NCI-H1436 treated with DMSO at 0.1 percent for 48 hours (cell line): ENCODE data around the gene RARA.

Source experiments
- DNase-seq: peaks from one replicate; lab custom pipeline; 2025; lab: John Stamatoyannopoulos, UW

RARA gene

GRCh38 chr17:40345994-40346764 lies 37.2 kb downstream of the RARA start:
- DNase-seq, result no peak

DNA sequence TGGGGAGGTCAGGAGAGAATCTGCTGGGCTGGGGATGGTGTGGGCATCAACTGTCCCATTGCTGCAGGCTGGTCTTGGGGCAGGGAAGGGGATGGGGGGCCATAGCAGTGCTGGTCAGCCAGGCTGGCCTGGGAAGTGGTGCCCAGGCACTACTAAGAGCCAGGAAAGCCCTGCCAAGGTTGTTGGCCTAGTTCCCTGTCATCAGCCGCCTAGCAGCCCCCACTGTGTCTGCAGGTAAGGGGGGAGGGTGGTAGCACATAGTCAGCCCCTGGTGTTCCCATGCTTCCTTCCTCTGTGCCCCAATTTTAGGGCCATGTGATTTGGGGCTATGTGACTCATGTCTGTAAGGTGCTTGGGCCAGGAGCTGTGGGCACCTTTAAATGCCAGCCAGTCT lies 37.8 kb downstream of the RARA start:
- DNase-seq, result no peak

DNA sequence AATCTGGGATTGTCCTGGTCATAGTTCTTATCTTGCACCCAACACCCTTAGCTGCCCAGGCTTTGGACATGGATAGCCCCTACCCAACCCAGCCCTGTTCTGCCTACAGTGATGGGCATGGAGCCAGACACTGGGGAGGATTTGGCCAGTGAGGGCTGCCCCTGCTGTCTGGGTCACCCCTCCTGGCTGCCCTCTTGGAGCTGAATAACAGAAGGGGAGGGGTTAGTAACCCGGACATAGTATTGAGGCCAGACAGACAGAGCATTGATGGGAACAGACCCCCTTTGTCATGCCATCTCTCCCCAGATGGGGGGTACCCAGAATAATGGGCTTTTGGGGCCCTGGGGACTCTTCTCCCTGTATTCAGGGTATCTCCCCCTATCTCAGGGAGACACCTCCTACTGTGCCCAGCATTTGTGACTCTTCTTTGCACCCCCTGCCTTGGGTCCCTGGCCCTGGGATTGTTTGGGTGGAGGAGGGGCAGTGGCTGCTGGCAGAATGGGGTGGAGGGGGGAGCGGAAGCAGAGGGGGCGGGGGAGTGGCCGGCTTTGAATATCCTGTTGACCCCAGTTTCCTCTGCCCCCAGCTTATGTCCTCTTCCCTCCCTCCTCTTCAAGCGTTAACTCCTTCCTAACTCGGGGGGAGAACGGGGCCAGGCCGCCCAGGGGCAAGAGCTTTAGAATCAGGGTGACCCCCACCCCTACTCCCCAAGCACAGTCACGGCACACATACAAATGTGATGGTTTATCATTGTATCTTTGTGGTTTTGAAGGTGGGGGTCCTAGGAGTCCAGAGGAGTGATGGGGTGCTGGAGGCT lies 38.5 kb downstream of the RARA start:
- DNase-seq, result no peak

DNA sequence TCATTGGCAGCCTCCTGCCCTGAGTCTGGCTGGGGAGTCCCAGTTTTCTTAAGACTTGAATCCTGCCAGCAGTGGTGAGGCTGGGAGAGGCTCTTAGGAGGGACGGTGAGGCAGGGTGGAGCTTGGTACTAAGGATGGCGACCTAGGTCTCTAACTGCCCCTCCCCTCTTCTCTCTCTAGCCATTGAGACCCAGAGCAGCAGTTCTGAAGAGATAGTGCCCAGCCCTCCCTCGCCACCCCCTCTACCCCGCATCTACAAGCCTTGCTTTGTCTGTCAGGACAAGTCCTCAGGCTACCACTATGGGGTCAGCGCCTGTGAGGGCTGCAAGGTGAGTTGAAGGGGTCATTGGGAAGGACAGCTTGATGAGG lies 39.1 kb downstream of the RARA start:
- DNase-seq, result no peak

DNA sequence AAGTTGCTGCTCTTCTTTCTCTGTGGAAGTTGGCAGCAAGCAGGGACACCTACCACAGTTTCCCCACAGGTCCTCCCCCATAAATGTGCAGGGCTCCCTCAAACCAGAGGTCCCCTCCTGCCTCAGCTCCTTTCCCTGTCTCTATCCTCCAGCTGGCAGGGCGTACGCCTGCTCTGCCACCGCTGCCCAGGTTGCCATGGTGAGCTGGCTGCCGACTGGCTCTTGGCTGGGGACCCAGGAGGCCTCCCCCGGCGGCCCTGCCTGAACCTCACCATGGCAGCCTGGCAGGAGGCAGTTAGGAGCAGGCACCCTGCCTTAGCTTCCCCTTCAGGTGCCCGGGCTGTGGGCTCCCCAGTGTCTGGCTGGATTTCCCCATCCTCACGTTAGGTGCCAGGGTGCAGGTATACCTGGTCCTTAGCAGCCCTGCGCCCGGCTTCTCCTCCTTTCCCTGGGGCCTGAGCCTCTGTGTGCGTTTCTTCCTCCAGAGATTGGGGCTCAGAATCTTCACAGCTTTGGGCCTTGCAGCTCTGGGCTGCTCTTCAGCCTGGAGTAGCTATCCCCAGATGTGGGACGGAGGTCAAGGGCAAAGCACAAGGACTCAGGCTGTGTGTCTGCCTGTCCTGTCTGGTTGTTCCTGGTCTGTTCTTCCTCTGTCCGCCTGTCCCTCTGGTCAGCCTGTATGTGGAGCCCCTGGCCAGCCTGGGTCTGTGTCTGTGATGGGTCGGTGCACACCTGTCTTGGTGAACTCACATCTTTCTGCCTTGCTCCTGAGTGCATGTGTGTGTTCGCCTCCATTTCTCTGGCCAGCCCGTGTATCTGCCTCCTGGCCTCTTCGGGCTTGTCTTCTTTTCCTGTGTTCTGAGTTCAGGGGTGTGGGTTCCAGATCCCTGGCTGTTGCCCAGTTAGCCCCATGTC lies 39.8 kb downstream of the RARA start:
- no peak for DNase-seq

GRCh38 chr17:40349477-40349894 lies 40.5 kb downstream of the RARA start:
- DNase-seq, result no peak

DNA sequence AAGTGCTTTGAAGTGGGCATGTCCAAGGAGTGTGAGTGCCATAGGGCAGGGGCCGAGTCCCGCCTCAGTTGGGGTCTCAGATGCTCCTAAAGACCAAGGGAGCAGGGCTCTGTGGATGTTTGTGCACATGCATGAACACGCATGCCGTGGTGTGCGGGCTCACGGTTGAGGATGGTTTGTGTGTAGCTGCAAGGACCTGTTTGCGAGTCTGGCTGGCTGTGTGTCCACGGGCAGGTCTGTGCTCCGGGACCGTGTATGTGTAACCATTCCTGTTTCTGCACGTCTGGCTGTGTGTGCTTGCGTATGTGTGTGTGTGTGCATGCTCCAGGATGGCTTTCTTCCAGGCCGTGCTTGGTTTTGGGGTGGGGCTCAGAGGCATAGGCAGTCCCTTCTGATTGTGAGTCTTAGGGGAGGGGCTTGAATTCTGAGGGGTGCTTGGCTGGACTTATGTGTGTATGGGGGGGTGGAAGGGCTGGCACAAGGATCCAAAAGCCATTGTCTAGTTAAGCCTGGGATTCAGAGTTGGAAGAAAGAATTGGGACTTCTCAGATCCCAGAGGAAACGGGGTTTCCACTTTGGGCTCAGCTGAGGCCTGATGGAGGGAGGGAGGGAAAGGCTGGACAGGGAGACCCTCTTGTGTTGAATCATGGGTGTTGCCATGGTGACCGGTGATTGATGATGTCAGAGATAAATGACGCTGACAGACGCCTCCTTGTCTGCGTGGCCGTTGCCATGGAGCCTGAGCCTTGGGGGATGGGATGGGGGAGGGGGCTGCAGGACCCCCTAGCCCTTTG lies 41.1 kb downstream of the RARA start:
- DNase-seq, result peak; percentile 33

GRCh38 chr17:40350689-40351358 lies 41.8 kb downstream of the RARA start:
- DNase-seq, result peak; percentile 82

- DNase-seq, result peak; percentile 63
Measured at GRCh38 chr17:40351359-40352236, 42.6 kb downstream of the RARA start.

DNA sequence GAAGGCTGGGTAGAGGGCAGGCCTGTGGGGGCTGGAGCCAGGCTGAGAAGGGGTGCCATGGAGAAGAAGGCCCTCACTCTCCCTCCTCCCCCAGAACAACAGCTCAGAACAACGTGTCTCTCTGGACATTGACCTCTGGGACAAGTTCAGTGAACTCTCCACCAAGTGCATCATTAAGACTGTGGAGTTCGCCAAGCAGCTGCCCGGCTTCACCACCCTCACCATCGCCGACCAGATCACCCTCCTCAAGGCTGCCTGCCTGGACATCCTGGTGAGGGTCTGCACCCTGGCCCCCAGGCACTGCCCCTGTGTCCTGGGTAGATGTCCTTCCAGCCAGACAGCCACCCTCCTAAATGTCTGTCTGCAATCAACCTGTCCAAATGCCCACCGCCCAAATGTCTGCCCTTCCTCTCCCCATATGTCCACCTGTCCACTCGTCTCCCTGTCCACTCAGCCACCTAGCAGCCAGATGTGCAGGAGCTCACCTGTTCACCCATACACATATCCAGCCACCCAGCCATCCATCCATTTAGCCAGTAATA lies 43.3 kb downstream of the RARA start:
- no peak for DNase-seq

DNA sequence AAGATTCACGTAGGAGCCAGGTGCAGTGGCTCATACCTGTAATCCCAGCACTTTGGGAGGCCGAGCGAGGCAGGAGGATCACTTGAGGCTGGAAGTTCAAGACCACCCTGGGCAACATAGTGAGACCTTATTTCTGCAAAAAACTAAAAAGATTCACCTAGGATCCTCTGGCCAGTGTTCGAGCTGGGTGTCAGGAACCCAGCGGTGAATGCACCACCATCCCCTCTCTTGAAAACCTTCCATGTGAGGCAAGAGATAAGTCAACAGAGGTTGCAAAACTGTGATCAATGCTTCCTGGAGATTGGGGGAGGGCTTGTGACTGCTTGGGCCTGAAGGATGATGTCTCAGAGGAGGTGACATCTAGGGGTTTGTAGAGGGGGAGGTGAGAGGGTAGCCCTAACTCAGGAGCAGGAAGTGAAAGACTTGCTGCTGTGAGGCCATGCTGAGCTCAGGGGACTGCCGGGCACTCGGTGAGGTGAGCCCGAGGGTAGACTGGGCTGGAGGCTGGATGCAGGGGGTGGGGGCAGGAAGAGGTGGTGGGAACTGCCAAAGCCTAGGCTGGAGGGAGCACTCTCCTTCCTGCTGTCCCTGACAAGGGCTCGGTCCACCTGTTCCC lies 43.9 kb downstream of the RARA start:
- no peak for DNase-seq

DNA sequence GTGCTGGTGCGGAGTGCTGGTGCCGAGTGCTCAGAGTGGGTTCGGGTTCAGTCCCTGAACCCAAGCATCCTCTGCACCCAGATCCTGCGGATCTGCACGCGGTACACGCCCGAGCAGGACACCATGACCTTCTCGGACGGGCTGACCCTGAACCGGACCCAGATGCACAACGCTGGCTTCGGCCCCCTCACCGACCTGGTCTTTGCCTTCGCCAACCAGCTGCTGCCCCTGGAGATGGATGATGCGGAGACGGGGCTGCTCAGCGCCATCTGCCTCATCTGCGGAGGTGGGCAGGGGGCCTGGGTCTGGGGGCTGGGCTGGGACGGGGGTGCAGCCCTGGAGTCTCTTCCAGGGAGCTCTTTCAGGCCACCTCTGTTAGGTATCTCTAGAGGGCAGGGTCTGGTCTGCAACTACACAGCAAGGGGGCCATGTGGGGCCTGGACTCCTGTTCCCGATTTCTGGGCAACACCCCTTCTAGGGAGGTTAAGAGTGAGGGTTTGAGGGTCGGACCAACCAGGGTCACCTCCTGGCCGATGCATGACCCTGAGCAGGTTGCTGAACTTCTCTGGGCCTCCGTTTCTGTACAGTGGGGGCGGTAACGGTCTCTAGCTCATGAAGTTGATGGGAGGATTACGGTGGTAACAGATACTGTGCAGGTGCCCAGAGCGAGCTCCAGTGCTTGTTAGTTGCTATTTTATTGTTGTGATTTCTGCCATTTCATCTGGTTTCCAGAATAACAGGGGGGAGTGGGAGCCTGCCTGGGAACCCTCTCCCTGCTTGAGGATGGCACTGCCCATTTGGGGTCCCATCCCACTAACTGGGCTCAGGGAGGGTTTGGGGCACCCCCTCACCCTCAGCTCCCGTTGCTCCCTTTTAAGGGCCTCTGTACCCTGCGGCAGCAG lies 45.5 kb downstream of the RARA start:
- DNase-seq, result no peak

DNA sequence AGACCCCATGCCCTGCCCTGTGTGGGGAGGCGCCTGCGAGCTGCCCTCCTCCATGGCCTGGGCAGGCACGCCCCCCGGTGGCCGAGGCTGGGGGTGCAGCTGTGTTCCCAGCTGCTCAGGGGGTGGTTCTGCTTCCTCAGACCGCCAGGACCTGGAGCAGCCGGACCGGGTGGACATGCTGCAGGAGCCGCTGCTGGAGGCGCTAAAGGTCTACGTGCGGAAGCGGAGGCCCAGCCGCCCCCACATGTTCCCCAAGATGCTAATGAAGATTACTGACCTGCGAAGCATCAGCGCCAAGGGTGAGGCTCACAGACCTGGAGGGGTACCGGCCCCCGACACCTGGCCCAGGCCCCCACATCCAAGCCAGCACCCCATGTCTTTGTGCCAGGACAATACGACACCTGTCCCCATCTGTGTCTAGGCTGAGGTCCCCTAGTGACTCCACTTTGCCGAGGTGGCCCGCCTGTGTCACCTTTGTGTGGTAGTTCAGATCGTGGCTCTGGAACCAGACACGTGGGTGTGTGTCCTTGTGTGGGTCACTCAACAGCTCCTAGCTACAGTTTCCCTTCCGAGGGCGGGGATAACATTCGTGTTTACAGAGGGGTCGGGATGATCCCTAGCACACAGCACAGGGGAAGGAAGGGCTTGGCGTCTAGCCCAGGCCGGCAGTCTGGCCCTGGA lies 46.3 kb downstream of the RARA start:
- no peak for DNase-seq

GRCh38 chr17:40355804-40356758 lies 47.1 kb downstream of the RARA start:
- DNase-seq, result no peak

DNA sequence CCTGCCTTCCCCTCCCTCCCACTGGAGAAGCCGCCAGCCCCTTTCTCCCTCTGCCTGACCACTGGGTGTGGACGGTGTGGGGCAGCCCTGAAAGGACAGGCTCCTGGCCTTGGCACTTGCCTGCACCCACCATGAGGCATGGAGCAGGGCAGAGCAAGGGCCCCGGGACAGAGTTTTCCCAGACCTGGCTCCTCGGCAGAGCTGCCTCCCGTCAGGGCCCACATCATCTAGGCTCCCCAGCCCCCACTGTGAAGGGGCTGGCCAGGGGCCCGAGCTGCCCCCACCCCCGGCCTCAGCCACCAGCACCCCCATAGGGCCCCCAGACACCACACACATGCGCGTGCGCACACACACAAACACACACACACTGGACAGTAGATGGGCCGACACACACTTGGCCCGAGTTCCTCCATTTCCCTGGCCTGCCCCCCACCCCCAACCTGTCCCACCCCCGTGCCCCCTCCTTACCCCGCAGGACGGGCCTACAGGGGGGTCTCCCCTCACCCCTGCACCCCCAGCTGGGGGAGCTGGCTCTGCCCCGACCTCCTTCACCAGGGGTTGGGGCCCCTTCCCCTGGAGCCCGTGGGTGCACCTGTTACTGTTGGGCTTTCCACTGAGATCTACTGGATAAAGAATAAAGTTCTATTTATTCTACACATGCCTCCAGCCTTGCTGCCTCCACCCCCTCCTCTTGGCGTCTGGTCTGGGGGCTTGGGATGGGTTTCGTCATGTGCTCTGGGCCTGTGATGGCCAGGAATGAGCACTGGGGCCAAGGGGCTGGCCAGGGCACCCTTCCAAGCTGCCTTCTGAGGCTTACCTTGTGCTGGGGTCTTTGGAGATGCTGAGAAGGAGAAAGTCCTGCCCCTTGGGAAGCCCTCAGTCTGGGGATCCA lies 48.3 kb downstream of the RARA start:
- DNase-seq, result no peak
